Measurements from ENCODE around the gene DAB2. TPM values are rescaled to one million over a fixed set of nuclear protein-coding genes. Genes with fewer than 3 reads are reported as not detected.

DAB2 gene
- total RNA-seq, 1 experiment from 2014 or later = 2.3 TPM

GRCh38 chr5:39427229-39427628 lies 2.4 kb upstream of the DAB2 start:
- H3K4me1 Mint-ChIP-seq = peaks cover 38 to 39% of the 10 kb centered on the region in 2 experiments
- Histone ChIP-seq H3K23ac (ENCODE audit: insufficient read length, low read depth, low read length) (no peak overlapping the region), H3K79me1 (ENCODE audit: insufficient read depth, low read depth, low read length, poor library complexity, severe bottlenecking) (no peaks in the 10 kb centered on the region), H2BK20ac (ENCODE audit: low read depth, low read length, poor library complexity, severe bottlenecking) (no peak overlapping the region), H4K8ac (replicated peaks; ENCODE audit: insufficient read length, low read depth, low read length) (no peak overlapping the region), H3K23me2 (ENCODE audit: insufficient read length, low read depth, low read length, poor library complexity, severe bottlenecking) (peaks cover 14% of the 10 kb centered on the region), H2BK12ac (ENCODE audit: insufficient read length, low read depth, low read length) (no peak overlapping the region), H3K18ac (ENCODE audit: insufficient read length, low read depth, low read length) (no peak overlapping the region), H3K9ac (ENCODE audit: extremely low read depth, insufficient read length, low read length) (no peak overlapping the region), H3K4me2 (ENCODE audit: insufficient read depth, insufficient read length, low read length) (no peak overlapping the region), H3K27ac (ENCODE audit: insufficient read length, low read depth, low read length) (no peak overlapping the region), H2AFZ (ENCODE audit: low read length) (no peak overlapping the region), H3T11ph (ENCODE audit: low read length) (no peak overlapping the region), H3K14ac (ENCODE audit: insufficient read depth, low read length) (no peak overlapping the region), H3K9me3 (ENCODE audit: control insufficient read depth, low read depth, low read length) (no peaks in the 10 kb centered on the region), H3K56ac (ENCODE audit: insufficient read length, low read depth, low read length) (no peak overlapping the region), H4K91ac (ENCODE audit: insufficient read length, low read depth, low read length) (no peak overlapping the region), H3K4me1 (ENCODE audit: insufficient read depth, low read length) (peaks cover 3% of the 10 kb centered on the region; the same call in 1 of the 2 replicates), H4K20me1 (ENCODE audit: control insufficient read depth, insufficient read depth, insufficient read length) (no peaks in the 10 kb centered on the region), H3K27me3 (ENCODE audit: insufficient read depth, low read length) (no peaks in the 10 kb centered on the region), H2BK120ac (ENCODE audit: low read depth, low read length, poor library complexity, severe bottlenecking) (no peak overlapping the region), H2AK5ac (ENCODE audit: insufficient read length, low read length) (no peak overlapping the region), H3K4ac (ENCODE audit: low read depth, low read length) (no peak overlapping the region), H2BK5ac (ENCODE audit: insufficient read length, low read length) (no peak overlapping the region), H2BK15ac (ENCODE audit: low read depth, low read length) (no peak overlapping the region), H4K5ac (ENCODE audit: insufficient read length, low read depth, low read length) (no peak overlapping the region), H3K79me2 (ENCODE audit: insufficient read depth, low read length) (no peaks in the 10 kb centered on the region)
- peaks cover 31% of the 10 kb centered on the region for H3K27me3 Mint-ChIP-seq (ENCODE audit: low read depth)
- no peak overlapping the region for H3K27ac Mint-ChIP-seq
- H3K4me3 Mint-ChIP-seq = no peak overlapping the region
- H3K36me3 Mint-ChIP-seq (ENCODE audit: insufficient read depth in 1 of 3, low read depth in 3 of 3) = no peaks in the 10 kb centered on the region
- no peaks in the 10 kb centered on the region for H3K9me3 Mint-ChIP-seq
- WGBS (ENCODE audit: extremely low coverage, insufficient read length, low lambda C conversion rate) = no CpG with 5 or more reads among the region's 3 CpGs
- DNase-seq = no peak
- TF ChIP-seq CTCF (conservative IDR thresholded peaks at IDR 0.05) = no peak

All from H9 (cell line).